ENCODE data around the gene GABRA5.

- no peak for TF ChIP-seq EZH2 (IDR thresholded peaks at IDR 0.05; ENCODE audit: borderline replicate concordance, low read length)
- TF ChIP-seq CTCF (conservative IDR thresholded peaks at IDR 0.05 in 1 of 2, IDR thresholded peaks at IDR 0.05 in 1 of 2; ENCODE audit: extremely low read depth in 1 of 2, insufficient read depth in 1 of 2, low read depth in 1 of 2, low read length in 2 of 2), result no peak
These were observed 101.9 kb downstream of the GABRA5 start for GRCh38 chr15:26968806-26969205.

All from mammary epithelial cell (primary cell).